ENCODE measurements around the gene MT1H.

GRCh38 chr16:56672761-56673536 lies 3.3 kb downstream of the MT1H start:
- TF ChIP-seq, protein P1, sequence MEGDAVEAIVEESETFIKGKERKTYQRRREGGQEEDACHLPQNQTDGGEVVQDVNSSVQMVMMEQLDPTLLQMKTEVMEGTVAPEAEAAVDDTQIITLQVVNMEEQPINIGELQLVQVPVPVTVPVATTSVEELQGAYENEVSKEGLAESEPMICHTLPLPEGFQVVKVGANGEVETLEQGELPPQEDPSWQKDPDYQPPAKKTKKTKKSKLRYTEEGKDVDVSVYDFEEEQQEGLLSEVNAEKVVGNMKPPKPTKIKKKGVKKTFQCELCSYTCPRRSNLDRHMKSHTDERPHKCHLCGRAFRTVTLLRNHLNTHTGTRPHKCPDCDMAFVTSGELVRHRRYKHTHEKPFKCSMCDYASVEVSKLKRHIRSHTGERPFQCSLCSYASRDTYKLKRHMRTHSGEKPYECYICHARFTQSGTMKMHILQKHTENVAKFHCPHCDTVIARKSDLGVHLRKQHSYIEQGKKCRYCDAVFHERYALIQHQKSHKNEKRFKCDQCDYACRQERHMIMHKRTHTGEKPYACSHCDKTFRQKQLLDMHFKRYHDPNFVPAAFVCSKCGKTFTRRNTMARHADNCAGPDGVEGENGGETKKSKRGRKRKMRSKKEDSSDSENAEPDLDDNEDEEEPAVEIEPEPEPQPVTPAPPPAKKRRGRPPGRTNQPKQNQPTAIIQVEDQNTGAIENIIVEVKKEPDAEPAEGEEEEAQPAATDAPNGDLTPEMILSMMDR (IDR thresholded peaks at IDR 0.05) = no peak
- no peak for TF ChIP-seq ZFX (IDR thresholded peaks at IDR 0.05; ENCODE audit: borderline replicate concordance)
